Activated T-helper 17 cell treated with anti-CD3 and anti-CD28 coated beads, Interleukin-2, amount 50 U/mL, for 72 hours (primary cell): ENCODE measurements around the gene PLEKHM3. TPM values are rescaled to one million over a fixed set of nuclear protein-coding genes. Genes with fewer than 3 reads are reported as not detected.
"Not testable (repeated sequence)": the region's sequence is repeated elsewhere in the genome, so short reads cannot be mapped to it uniquely, and the experiment has no call there.

Experiments used
- ATAC-seq: fragments of 150-1000 bp; cut with Tn5 transposase; replicated peaks from 2 replicates; pipeline ENCODE4 v1.10.0; 2021; ENCODE audit warnings: mild to moderate bottlenecking, moderate library complexity
- H3K27ac Mint-ChIP-seq: one replicate; pipeline ENCODE4 v1.8.0; 2022; ENCODE audit warnings: mixed read lengths
- H3K27me3 Mint-ChIP-seq: one replicate; pipeline ENCODE4 v1.8.0; 2022; ENCODE audit warnings: mixed read lengths
- H3K36me3 Mint-ChIP-seq: one replicate; pipeline ENCODE4 v1.8.0; 2022; ENCODE audit warnings: low read depth, mild to moderate bottlenecking, mixed read lengths
- H3K4me1 Mint-ChIP-seq: one replicate; pipeline ENCODE4 v1.8.0; 2022; ENCODE audit warnings: mixed read lengths
- H3K4me3 Mint-ChIP-seq: one replicate; pipeline ENCODE4 v1.8.0; 2022; ENCODE audit warnings: mild to moderate bottlenecking, mixed read lengths
- H3K9me3 Mint-ChIP-seq: one replicate; pipeline ENCODE4 v1.8.0; 2022; ENCODE audit warnings: mixed read lengths
- total RNA-seq, 2 donors: library from RNA; stranded (reverse); gene quantifications; one replicate each; pipeline ENCODE4 v1.2.3, GENCODE V29; 2022

PLEKHM3 gene
- total RNA-seq, 2 donors from 2014 or later, result 3.2 to 5.3 TPM

DNA sequence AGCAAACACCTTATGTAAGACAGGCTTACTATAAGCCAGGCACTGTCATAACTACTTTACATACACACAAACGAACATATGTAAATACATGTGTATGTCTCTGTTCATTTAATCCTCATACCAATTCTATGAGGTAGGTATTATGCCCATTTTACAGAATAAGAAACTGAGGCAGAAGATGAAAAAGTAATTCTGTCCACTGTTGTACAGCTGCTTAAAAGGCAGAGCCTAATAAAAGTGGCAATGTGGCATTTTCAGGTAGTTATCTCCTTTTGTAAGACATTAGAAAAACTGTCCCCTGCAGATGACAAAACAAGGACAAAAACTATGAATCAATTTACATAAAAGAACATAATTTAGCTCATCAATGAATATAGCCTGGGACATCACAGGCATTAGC lies 69.9 kb downstream of the PLEKHM3 start:
- no peaks in the 10 kb centered on the region for H3K4me1 Mint-ChIP-seq
- no peaks in the 10 kb centered on the region for H3K9me3 Mint-ChIP-seq
- no peaks in the 10 kb centered on the region for H3K36me3 Mint-ChIP-seq
- ATAC-seq, result no peak
- H3K27ac Mint-ChIP-seq, result no peak overlapping the region
- H3K27me3 Mint-ChIP-seq, result no peaks in the 10 kb centered on the region
- H3K4me3 Mint-ChIP-seq, result no peak overlapping the region

DNA sequence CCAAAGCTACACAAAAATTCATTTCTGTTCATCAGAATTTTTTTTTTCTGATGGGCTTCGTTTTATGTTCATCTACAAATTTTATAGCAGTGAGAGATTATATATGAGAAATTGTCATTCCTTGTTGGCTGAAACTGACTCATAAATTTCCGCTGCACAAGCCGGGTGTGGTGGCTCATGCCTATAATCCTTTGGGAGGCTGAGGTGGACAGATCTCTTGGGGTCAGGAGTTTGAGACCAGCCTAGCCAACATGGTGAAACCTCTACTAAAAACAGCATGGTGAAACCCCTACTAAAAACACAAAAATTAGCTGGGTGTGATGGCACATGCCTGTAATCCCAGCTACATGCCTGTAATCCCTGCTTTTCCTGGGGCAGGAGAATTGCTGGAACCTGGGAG lies 72.0 kb downstream of the PLEKHM3 start:
- ATAC-seq, result no peak
- no peaks in the 10 kb centered on the region for H3K4me1 Mint-ChIP-seq
- no peak overlapping the region for H3K27ac Mint-ChIP-seq
- no peak overlapping the region for H3K4me3 Mint-ChIP-seq
- H3K27me3 Mint-ChIP-seq, result no peaks in the 10 kb centered on the region
- H3K36me3 Mint-ChIP-seq, result no peaks in the 10 kb centered on the region
- H3K9me3 Mint-ChIP-seq, result no peaks in the 10 kb centered on the region

DNA sequence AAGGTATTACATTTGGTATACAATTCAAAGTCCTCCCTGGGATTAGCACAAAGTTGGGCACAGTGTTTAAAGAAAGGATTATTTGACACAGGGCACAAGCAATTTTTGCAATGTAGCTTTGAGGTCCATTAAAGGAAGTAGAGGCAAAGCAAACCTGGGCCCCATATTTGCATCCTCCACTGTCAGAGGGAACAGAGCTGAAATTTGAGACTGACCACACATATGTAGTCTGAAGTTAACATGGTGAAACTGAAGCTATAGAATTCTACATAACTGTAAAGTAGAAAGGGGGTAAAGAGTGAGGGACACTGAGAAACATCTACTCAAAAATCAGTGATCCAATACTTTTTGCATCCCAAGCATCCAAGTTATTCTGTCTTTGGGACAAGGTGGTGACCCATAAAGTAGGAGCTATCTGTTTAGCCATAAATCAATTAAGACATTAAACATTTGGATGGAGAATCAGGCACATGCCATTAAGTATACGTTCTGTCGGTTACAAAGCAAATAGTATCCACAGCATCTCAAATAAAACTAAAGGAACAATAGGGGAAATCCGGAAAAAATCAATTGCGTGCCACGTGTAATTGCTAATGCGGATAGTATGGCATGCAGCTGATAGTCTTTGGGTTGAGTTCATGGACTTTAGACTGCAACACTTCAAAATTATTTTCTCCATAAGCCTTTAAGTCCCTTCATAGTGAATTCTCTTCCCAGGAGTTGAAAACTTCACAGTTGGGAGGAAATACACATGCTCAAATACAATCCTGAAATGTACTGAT lies 72.6 kb downstream of the PLEKHM3 start:
- H3K9me3 Mint-ChIP-seq, result no peaks in the 10 kb centered on the region

DNA sequence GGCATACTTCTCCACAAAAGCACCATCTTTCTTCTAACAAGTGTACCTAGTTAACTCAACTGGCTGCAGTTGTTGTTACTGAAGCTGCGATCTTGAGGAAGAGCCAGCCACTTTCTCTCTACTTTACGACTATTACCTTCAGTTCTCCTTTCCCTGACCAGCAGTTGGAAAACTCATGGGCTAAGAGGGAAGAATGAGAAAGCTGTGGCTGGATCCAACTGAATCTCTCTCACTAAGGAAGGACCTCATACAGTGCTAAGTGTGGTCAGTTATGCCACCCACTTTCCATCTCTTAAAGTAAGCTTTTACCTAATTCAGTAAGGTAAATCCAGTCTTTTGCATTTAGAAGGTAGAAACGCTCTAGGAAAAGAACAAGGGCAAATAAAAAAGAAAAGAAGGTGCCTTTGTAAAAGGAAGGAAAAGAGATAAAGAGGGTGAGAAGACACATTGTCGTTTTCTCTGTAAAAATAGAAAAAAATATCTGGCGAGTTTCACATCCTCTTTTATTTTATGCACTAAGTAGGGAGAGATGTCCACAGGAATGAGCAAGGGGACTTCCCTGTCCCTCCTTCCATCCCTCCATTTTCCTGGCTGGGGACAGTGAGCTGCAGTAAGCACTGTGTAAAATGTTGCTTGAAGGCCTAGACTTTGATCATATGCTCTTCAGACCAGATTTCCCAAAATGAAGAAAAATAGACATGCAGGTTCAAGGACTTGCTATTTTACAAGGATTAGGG lies 73.4 kb downstream of the PLEKHM3 start:
- H3K9me3 Mint-ChIP-seq, result no peaks in the 10 kb centered on the region
- no peaks in the 10 kb centered on the region for H3K36me3 Mint-ChIP-seq
- H3K27ac Mint-ChIP-seq, result no peak overlapping the region
- ATAC-seq, result no peak
- no peaks in the 10 kb centered on the region for H3K4me1 Mint-ChIP-seq
- H3K4me3 Mint-ChIP-seq, result no peak overlapping the region
- no peaks in the 10 kb centered on the region for H3K27me3 Mint-ChIP-seq

More for the DNA sequence above, 72.6 kb downstream of the PLEKHM3 start:
- no peak overlapping the region for H3K4me3 Mint-ChIP-seq
- no peak for ATAC-seq
- H3K4me1 Mint-ChIP-seq, result no peaks in the 10 kb centered on the region
- H3K27me3 Mint-ChIP-seq, result no peaks in the 10 kb centered on the region
- no peak overlapping the region for H3K27ac Mint-ChIP-seq
- H3K36me3 Mint-ChIP-seq, result no peaks in the 10 kb centered on the region

DNA sequence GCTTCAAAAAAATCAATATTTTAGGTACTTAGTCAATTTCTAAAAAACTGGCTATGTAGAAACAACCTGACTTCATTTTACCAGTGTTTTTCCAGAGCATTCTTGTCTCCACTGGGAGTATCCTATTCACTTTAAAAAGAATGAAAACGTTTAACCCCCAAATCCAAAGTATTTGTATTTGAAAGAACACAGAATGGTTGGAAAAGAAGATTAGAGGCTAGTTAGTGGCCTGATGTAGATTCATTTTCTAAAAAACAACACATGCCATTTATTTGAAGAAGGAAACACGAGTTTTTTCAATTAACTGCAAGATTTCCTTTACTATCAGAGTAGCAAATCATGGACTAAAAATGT lies 74.6 kb downstream of the PLEKHM3 start:
- Mint-ChIP-seq H3K9me3 (no peaks in the 10 kb centered on the region), H3K4me3 (no peak overlapping the region), H3K27me3 (no peaks in the 10 kb centered on the region), H3K4me1 (no peaks in the 10 kb centered on the region), H3K27ac (no peak overlapping the region), H3K36me3 (peaks cover 5% of the 10 kb centered on the region)
- no peak for ATAC-seq

DNA sequence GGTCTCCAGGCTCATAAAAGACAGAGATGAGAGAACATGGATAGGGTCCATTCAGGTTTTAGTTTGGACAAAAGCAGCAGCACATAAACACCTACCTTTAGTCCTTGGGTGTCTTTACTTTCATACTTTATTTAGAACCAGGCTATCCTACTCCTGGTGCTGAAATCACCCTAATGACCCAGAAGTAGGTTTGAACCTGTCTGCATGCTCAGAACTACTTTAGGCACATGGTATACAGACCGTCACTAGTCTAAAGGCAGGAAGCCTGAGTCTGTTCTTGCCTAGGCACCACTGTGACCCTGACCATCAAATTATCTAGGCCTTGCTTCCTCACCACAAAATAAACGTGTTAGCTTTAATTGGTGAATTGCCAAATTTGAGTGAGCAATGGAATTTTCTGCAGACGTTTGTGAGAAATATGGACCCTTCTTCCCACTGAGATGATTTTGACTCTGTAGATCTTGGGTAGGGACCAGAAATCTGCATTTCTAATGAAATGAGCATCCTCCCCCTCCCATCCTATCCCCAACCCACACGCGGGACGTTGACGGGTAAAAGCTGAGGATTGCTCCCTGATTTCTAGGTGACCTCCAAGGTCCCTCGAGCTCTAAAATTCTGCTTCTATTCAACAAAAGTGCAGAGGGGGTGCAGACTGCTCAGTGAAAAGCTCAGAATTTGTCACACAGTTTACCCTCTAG lies 75.1 kb downstream of the PLEKHM3 start:
- Mint-ChIP-seq H3K9me3 (no peaks in the 10 kb centered on the region), H3K4me3 (no peak overlapping the region), H3K4me1 (no peaks in the 10 kb centered on the region), H3K36me3 (peaks cover 10% of the 10 kb centered on the region), H3K27me3 (no peaks in the 10 kb centered on the region), H3K27ac (no peak overlapping the region)
- ATAC-seq, result no peak

DNA sequence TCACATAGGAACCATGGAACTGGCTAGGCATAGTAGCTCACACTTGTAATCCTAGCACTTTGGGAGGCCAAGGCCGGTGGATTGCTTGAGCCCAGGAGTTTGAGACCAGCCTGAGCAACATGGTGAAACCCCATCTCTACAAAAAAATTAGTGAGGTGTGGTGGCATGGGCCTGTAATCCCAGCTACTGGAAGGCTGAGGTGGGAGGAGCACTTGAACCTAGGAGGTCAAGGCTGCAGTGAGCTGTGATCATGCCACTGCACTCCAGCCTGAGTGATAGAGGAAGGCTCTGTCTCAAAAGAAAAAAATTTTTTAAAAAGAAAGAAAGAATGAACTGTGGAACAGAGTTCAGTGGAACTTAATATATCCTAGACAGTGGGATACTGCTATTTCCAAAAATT lies 76.1 kb downstream of the PLEKHM3 start:
- H3K4me3 Mint-ChIP-seq, H3K9me3 Mint-ChIP-seq, H3K27me3 Mint-ChIP-seq, H3K4me1 Mint-ChIP-seq, H3K27ac Mint-ChIP-seq, ATAC-seq: not testable (repeated sequence)
- H3K36me3 Mint-ChIP-seq, result peaks cover 20% of the 10 kb centered on the region

DNA sequence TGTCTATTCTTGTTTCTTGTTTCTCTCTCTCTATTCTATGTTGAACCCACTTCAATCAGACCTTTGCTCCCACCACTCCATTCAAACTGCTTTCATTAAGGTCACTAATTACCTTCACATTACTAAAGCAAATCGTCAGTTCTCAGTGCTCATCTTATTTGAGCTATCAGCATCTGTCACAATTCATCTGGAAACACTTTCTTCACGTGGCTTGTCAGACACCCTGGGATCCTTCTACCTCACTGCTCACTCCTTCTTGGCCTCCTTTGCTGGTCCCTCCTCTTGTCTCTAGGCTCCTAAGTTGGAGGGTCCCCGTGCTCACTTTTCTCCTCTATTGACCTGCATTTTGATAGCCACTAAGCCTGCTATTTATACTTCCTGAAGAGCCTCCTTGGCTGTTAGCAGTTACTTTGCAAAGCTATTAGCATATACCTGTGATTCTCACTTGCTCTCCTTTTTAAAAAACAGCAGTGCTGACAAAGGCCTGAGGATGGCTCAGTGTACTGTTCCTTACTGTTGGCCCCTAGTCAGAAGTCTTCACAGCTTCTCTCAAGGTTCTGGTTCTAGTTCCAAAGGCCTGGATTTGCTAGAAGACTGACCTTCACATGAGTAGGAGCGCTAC lies 80.2 kb downstream of the PLEKHM3 start:
- Mint-ChIP-seq H3K4me1 (no peaks in the 10 kb centered on the region), H3K9me3 (no peaks in the 10 kb centered on the region), H3K36me3 (peaks cover 38% of the 10 kb centered on the region), H3K4me3 (no peak overlapping the region), H3K27me3 (no peaks in the 10 kb centered on the region), H3K27ac (no peak overlapping the region)
- ATAC-seq, result no peak

DNA sequence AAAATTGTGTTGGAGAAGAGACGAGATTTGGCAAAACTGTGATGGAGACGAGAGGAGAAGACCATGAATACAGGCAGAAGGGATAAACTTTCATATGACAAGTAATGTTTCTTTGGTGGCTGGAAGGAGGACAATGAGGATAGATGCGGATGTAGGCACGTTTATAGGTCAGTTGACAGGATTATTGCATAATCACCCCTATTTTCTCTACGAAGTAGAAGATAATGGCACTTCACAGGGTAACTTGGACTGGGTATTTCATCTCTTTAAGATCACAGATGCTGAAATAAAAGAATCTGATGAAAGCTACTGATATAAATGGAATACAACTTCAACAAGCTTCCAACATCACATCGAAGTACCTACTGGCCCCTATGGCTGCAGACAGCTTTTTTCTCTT lies 81.0 kb downstream of the PLEKHM3 start:
- no peaks in the 10 kb centered on the region for H3K9me3 Mint-ChIP-seq
- no peaks in the 10 kb centered on the region for H3K27me3 Mint-ChIP-seq
- no peak overlapping the region for H3K4me3 Mint-ChIP-seq
- H3K36me3 Mint-ChIP-seq, result peaks cover 38% of the 10 kb centered on the region
- no peak for ATAC-seq
- no peaks in the 10 kb centered on the region for H3K4me1 Mint-ChIP-seq
- no peak overlapping the region for H3K27ac Mint-ChIP-seq

DNA sequence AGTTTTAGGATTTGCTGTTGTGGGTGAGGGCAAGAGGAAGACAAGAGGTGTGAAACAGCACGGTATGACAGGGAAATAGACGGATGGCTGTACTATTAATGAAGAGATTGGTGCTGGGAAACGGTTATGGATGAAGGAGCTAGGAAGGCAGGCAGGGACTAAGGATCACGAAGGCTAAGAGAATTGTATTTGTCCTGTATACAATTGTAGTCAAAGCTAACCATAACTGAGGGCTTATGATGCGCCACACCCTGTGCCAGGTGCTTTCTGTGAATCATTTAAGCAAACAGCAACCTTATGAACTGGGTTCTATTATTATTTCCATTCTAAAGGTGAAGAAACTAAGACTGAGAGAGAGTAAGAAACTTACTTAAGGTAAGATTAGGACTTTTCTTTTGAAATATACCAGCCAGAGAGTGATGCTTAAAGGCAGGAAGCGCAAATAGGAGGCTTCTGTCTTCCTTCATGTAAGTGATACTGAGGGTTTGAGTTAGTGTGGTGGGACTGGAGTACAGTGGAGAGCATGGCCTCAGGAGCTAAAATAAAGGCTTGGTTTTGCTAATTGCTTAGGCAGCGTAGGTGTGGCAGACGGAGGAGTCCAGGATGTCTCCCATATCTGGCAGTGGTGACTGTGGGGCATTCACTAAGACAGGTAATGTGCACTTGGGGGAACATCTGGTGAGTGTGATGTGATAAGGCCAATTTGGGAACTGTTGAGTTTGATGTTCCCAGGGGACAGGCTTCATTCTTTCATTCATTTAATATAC lies 85.8 kb downstream of the PLEKHM3 start:
- Mint-ChIP-seq H3K36me3 (peaks cover 21% of the 10 kb centered on the region), H3K27ac (no peak overlapping the region), H3K4me1 (no peaks in the 10 kb centered on the region), H3K4me3 (no peak overlapping the region), H3K9me3 (no peaks in the 10 kb centered on the region), H3K27me3 (no peaks in the 10 kb centered on the region)
- ATAC-seq, result no peak

DNA sequence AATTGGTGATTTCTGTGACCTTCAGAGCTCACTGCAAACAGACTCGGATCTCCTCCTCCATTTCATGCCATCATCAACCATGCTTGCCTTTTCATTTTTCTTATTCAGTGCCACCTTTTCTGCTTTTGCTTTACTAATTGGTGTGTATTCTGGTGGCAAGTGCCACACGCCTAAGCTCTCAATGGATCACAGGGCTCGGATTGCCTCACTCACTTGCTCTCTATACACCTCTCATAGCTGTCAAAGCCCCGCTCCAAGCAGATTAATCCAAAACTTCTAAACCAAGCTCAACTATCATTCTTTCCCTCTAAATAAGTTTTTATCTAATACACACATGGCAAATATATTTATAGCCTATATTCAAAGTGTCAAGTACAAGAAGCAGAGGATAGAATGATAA lies 86.4 kb downstream of the PLEKHM3 start:
- H3K27me3 Mint-ChIP-seq, result no peaks in the 10 kb centered on the region
- H3K4me1 Mint-ChIP-seq, result no peaks in the 10 kb centered on the region
- ATAC-seq, result no peak
- H3K27ac Mint-ChIP-seq, result no peak overlapping the region
- H3K36me3 Mint-ChIP-seq, result peaks cover 15% of the 10 kb centered on the region
- no peak overlapping the region for H3K4me3 Mint-ChIP-seq
- no peaks in the 10 kb centered on the region for H3K9me3 Mint-ChIP-seq

DNA sequence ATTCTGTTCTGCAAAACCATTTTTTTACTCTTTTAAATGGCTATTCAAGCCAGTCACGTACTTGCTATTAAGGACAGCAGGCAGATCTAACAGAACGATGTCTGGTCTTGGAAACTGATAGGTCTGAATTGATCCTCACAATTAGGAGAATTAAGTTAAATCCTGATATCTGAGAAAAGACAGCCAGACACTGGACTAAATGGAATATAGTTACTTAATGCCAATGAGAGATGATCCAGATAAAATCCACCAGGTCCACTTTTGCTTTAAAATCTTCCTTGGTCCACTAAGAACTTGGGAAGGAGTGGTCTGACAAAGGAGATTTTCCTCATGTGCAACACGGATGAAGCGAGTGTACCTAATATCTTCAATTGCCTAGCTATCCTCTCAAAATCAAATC lies 86.9 kb downstream of the PLEKHM3 start:
- Mint-ChIP-seq H3K36me3 (peaks cover 13% of the 10 kb centered on the region), H3K27me3 (no peaks in the 10 kb centered on the region), H3K4me3 (no peak overlapping the region), H3K4me1 (no peaks in the 10 kb centered on the region), H3K27ac (no peak overlapping the region), H3K9me3 (no peaks in the 10 kb centered on the region)
- ATAC-seq, result no peak

DNA sequence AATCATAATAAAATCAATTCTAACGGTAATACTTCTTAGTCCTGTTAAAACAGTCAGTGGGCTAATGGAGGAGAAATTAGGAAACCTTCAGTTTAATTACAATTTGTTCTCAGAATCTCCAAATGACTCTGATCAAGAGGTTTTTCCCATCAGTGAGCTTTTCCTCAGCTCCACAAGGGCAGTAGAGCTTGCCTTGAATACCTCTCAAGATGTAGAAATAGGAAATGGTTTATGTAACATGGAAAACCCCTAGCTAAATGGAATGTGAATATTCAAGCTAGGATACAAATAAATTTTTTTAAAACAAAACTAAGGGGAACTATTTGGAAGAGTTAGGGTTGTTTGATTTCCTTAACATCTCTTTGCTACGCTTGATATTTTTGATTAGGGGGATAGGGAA lies 87.5 kb downstream of the PLEKHM3 start:
- Mint-ChIP-seq H3K4me3 (no peak overlapping the region), H3K9me3 (no peaks in the 10 kb centered on the region), H3K36me3 (peaks cover 10% of the 10 kb centered on the region), H3K27me3 (no peaks in the 10 kb centered on the region), H3K27ac (no peak overlapping the region), H3K4me1 (no peaks in the 10 kb centered on the region)
- ATAC-seq, result no peak

DNA sequence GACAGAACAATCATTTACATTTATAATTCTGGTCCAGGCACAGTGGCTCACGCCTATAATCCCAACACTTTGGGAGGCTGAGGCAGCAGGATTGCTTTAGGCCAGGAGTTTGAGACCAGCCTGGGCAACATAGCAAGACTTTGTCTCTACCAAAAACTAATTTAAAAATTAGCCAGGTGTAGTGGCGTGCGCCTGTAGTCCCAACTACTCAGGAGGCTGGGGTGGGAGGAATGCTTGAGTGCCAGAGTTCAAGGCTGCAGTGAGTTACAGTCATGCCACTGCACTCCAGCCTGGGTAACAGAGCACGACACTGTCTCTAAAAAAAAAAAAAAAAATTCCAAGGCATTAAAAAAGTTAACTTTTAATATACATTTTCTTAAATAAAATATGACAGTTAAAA lies 88.1 kb downstream of the PLEKHM3 start:
- Mint-ChIP-seq H3K9me3 (no peaks in the 10 kb centered on the region), H3K36me3 (peaks cover 5% of the 10 kb centered on the region), H3K4me3 (no peak overlapping the region), H3K27me3 (no peaks in the 10 kb centered on the region), H3K27ac (no peak overlapping the region), H3K4me1 (no peaks in the 10 kb centered on the region)
- no peak for ATAC-seq
